HEK293T (cell line): ENCODE measurements around the gene SLC25A30.

Source experiments
- CTCF ChIA-PET: fragments of 350-600 bp; formaldehyde crosslinking; extraction: SDS; loops from one replicate; lab custom pipeline; 2021; ENCODE audit warnings: antibody characterized with exemption, inconsistent platforms; lab: Yijun Ruan, JAX
- POLR2A ChIA-PET: fragments of 350-600 bp; formaldehyde crosslinking; extraction: SDS; loops from one replicate; lab custom pipeline; 2020; ENCODE audit warnings: antibody characterized with exemption, inconsistent platforms; lab: Yijun Ruan, JAX
- DNase-seq: peaks from one replicate; pipeline ENCODE4 v3.0.0; 2012; ENCODE audit warnings: mixed read lengths; ENCODE audit errors: extremely low spot score
- ARNT ChIP-seq: fragments of 450-650 bp; IDR thresholded peaks from 2 replicates; pipeline ENCODE4 v1.6.1; 2017; ENCODE audit warnings: mild to moderate bottlenecking
- BHLHE40 ChIP-seq: fragments of 450-650 bp; IDR thresholded peaks from 2 replicates; pipeline ENCODE4 v1.6.1; 2016; ENCODE audit warnings: mild to moderate bottlenecking, moderate library complexity, borderline replicate concordance
- CTBP1 ChIP-seq: fragments of 450-650 bp; IDR thresholded peaks from 2 replicates; pipeline ENCODE4 v1.6.1; 2016; ENCODE audit warnings: borderline replicate concordance
- ELF4 ChIP-seq: fragments of 450-650 bp; IDR thresholded peaks from 2 replicates; pipeline ENCODE4 v1.6.1; 2017; ENCODE audit warnings: antibody characterized with exemption
- FOXA1 ChIP-seq: fragments of 450-650 bp; IDR thresholded peaks from 2 replicates; pipeline ENCODE4 v1.6.1; 2016; ENCODE audit warnings: mild to moderate bottlenecking
- FOXK2 ChIP-seq: fragments of 450-650 bp; IDR thresholded peaks from 2 replicates; pipeline ENCODE4 v1.6.1; 2016; ENCODE audit warnings: mild to moderate bottlenecking
- FOXM1 ChIP-seq: fragments of 450-650 bp; IDR thresholded peaks from 2 replicates; pipeline ENCODE4 v1.6.1; 2017; ENCODE audit warnings: mild to moderate bottlenecking, borderline replicate concordance
- HDGF ChIP-seq: fragments of 450-650 bp; IDR thresholded peaks from 2 replicates; pipeline ENCODE4 v1.6.1; 2017; ENCODE audit warnings: antibody characterized with exemption, borderline replicate concordance
- L3MBTL2 ChIP-seq: fragments of 450-650 bp; conservative IDR thresholded peaks from 2 replicates; pipeline ENCODE4 v1.6.1; 2016; ENCODE audit warnings: mild to moderate bottlenecking
- LEF1 ChIP-seq: fragments of 450-650 bp; IDR thresholded peaks from 2 replicates; pipeline ENCODE4 v1.6.1; 2017; ENCODE audit warnings: mild to moderate bottlenecking, borderline replicate concordance
- NFRKB ChIP-seq: fragments of 450-650 bp; IDR thresholded peaks from 2 replicates; pipeline ENCODE4 v1.6.1; 2016; ENCODE audit warnings: mild to moderate bottlenecking, moderate library complexity
- SP1 ChIP-seq: fragments of 450-650 bp; IDR thresholded peaks from 2 replicates; pipeline ENCODE4 v1.6.1; 2017
- SUZ12 ChIP-seq: fragments of 450-650 bp; IDR thresholded peaks from 2 replicates; pipeline ENCODE4 v1.6.1; 2016; ENCODE audit warnings: mild to moderate bottlenecking
- TARDBP ChIP-seq: fragments of 450-650 bp; IDR thresholded peaks from 2 replicates; pipeline ENCODE4 v1.6.1; 2016
- ZNF384 ChIP-seq: fragments of 450-650 bp; IDR thresholded peaks from 2 replicates; pipeline ENCODE4 v1.6.1; 2016
- TF ChIP-seq, protein P1 (sequence below): fragments of 450-650 bp; IDR thresholded peaks from 2 replicates; pipeline ENCODE4 v1.6.1; 2016

Gene SLC25A30

DNA sequence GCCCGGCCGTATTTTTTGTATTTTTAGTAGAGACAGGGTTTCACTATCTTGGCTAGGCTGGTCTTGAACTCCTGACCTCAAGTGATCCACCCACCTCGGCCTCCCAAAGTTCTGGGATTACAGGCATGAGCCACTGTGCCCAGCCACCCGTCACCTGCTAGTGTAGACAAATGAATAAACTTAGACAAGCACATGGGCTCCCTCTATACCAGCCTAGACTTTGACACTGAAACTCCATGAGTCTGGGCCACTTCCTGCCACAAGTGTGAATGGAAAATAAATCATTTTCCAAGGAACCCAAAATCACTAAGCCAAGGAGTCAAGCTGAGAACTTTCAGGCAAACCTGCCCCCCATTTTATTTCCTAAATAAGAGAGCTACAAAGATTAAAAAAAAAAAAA lies 50.2 kb downstream of the SLC25A30 start:
- no peak for DNase-seq

DNA sequence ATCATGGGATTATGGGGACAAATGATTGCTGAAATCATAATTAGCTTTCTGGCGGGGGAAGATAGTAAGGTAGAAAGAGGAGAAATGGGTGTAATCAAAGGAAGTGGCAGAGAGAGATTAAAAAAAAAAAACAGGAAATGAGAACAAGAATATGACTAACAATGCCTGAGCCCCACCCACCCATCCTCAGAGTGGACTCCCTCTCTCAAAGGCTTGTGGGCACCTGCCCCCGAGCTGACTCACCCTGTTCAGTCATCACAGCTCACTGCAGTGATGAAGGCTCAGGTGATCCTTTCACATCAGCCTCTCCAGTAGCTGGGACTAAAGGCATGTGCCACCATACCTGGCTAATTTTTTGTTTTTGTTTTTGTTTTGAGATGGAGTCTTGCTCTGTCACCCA lies 50.8 kb downstream of the SLC25A30 start:
- TF ChIP-seq LEF1 (no peak), ZNF384 (no peak), TARDBP (no peak), SP1 (no peak), HDGF (no peak), ELF4 (no peak), ARNT (no peak), FOXA1 (no peak), NFRKB (no peak), FOXK2 (no peak), CTBP1 (no peak), BHLHE40 (no peak), L3MBTL2 (no peak)
- TF ChIP-seq, protein P1, sequence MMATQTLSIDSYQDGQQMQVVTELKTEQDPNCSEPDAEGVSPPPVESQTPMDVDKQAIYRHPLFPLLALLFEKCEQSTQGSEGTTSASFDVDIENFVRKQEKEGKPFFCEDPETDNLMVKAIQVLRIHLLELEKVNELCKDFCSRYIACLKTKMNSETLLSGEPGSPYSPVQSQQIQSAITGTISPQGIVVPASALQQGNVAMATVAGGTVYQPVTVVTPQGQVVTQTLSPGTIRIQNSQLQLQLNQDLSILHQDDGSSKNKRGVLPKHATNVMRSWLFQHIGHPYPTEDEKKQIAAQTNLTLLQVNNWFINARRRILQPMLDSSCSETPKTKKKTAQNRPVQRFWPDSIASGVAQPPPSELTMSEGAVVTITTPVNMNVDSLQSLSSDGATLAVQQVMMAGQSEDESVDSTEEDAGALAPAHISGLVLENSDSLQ = no peak
- ChIA-PET POLR2A (interaction anchor here (0.7 kb wide), 1 partner anchor 20 kb away, joined by 3 read pairs; no protein-coding TSS in a partner anchor), CTCF (no interaction called here)
- no peak for DNase-seq

More for the DNA sequence above, 50.2 kb downstream of the SLC25A30 start:
- CTCF ChIA-PET = no interaction called here
- POLR2A ChIA-PET = no interaction called here
- TF ChIP-seq NFRKB (no peak), SUZ12 (no peak), ARNT (no peak), SP1 (no peak), TARDBP (no peak), FOXA1 (no peak), L3MBTL2 (no peak), LEF1 (no peak), FOXM1 (no peak), ZNF384 (no peak), CTBP1 (no peak), HDGF (no peak)

DNA sequence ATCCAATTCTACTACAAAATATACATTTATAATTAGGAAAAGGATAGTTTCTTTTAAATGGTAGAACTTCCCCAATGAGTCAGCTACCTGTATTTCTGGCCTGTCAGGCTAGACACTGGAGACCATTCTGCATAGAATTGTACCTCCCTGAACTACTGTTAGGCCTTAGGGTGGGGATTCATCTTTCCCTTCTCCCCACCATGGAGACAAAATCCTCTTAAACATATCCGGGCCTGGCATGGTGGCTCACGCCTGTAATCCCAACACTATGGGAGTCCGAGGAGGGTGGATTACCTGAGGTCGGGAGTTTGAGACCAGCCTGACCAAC lies 52.7 kb downstream of the SLC25A30 start:
- POLR2A ChIA-PET = no interaction called here
- TF ChIP-seq BHLHE40 (no peak), FOXK2 (no peak), FOXM1 (no peak), L3MBTL2 (no peak), FOXA1 (no peak), ARNT (no peak), TARDBP (no peak), SUZ12 (no peak), LEF1 (no peak)
- no peak for DNase-seq
- CTCF ChIA-PET = no interaction called here

DNA sequence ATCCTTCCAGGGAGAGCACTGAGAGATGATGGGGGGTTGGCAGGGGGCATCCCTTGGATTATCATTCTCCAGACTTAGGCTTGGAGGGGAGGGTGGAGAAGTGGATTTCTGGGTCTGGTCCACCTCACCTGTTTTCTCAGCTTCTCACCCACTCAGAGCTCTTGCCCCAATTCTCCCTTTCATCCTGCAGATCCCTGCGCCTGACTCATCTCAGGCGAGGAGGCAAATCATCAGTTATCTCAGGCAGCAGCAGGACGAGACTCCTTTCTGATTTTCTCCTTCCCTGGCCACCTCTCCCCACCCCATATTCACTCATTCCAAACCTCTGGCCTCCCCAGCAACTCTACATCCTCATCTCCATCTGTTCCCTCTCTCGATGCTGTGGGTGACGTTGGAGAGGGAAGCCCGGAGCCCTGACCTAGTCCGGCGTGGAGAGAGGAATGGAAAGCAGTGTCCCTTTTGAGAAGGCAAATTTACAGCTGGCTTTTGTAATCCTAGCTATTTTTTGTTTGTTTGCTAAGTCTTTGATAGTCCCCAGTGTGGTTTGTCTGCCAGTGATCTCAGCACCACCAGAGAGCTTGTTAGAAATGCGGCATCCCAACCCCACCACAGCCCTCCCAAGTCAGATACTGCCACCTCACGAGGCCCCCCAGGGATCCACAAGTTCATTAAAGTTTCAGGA lies 53.2 kb downstream of the SLC25A30 start:
- ChIA-PET CTCF (no interaction called here), POLR2A (no interaction called here)
- no peak for TF ChIP-seq FOXA1
- TF ChIP-seq HDGF = no peak
- no peak for TF ChIP-seq SUZ12
- no peak for TF ChIP-seq FOXK2
- TF ChIP-seq ELF4 = no peak
- no peak for TF ChIP-seq ZNF384
- TF ChIP-seq TARDBP = no peak
- no peak for TF ChIP-seq FOXM1
- TF ChIP-seq NFRKB = no peak
- TF ChIP-seq ARNT = no peak
- TF ChIP-seq SP1 = no peak
- TF ChIP-seq, protein P1 = no peak
- no peak for TF ChIP-seq L3MBTL2
- no peak for TF ChIP-seq LEF1
- no peak for TF ChIP-seq BHLHE40
- TF ChIP-seq CTBP1 = no peak
- DNase-seq = no peak

DNA sequence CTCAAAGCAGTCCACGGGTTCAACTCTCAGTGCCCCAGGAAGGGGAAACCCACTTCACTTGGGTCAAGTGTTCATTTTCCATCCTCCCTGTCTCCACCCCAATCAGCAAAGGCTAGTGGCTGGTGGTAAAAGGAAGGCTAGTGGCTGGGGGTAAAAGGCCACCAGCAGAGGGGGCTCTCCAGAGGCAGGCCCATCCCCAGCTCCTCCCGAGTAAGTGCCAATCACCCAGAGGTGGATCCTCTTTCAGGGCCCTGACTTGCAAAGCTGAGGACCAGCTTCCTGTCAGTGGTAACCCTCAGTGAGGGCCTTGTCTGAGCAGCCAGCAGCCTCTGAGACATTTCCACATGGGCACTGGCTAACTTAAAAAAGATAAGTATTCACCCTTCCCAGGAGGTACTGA lies 55.2 kb downstream of the SLC25A30 start:
- peak; percentile 35 for DNase-seq
- TF ChIP-seq, protein P1 = peak; percentile 74
- TF ChIP-seq FOXM1 = no peak
- ChIA-PET CTCF (no interaction called here), POLR2A (interaction anchor here (0.9 kb wide), 1 partner anchor 21 kb away, joined by 3 read pairs; the partner anchor contains the start of gene TPT1)

DNA sequence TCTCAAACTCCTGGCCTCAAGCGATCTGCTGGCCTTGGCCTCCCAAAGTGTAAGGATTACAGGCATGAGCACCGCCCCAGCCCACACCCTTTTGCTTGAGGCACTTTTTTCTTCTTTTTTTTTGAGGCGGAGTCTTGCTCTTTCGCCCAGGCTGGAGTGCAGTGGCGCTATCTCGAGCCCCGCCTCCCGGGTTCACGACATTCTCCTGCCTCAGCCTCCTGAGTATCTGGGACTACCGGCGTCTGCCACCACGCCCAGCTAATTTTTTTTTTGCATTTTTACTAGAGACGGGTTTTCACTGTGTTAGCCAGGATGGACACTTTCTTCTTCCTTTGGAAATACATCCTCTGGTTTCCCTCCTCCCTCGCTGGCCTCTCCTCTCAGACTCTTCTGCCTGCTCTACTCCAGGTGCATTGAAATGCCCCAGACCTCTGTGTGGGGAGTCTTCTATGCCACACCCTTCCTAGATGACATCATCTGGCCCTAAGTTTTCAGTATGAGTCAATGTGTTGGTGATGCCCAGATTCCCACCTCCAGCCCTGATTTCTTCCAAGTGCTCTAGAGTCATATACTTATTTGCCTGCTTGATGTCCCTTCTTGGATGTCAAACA lies 56.5 kb downstream of the SLC25A30 start:
- DNase-seq = no peak
- ChIA-PET CTCF (no interaction called here), POLR2A (no interaction called here)
- TF ChIP-seq ARNT = no peak
- TF ChIP-seq L3MBTL2 = no peak
- TF ChIP-seq, protein P1 = no peak
- no peak for TF ChIP-seq LEF1
- no peak for TF ChIP-seq TARDBP
- TF ChIP-seq NFRKB = no peak
- no peak for TF ChIP-seq FOXA1
- TF ChIP-seq BHLHE40 = no peak
- no peak for TF ChIP-seq CTBP1
- TF ChIP-seq HDGF = no peak
- no peak for TF ChIP-seq SP1
- TF ChIP-seq ELF4 = no peak
- TF ChIP-seq SUZ12 = no peak
- TF ChIP-seq ZNF384 = no peak
- no peak for TF ChIP-seq FOXM1
- TF ChIP-seq FOXK2 = no peak
